ENCODE results near the gene KRTAP1-5. TPM values are rescaled to one million over a fixed set of nuclear protein-coding genes. Genes with fewer than 3 reads are reported as not detected.

KRTAP1-5 gene, protein sequence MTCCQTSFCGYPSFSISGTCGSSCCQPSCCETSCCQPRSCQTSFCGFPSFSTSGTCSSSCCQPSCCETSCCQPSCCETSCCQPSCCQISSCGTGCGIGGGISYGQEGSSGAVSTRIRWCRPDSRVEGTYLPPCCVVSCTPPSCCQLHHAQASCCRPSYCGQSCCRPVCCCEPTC
- not detected in 2 replicates for total RNA-seq

GRCh38 chr17:41026715-41027471, at the start of gene KRTAP1-5:
TSS of gene KRTAP1-5 (minus strand) at chr17:41027208. CDS start at chr17:41027155, 53 bp downstream.

GRCh38 chr17:41065829-41066624, 39.0 kb upstream of the KRTAP1-5 start, which contains the start of gene KRTAP2-4:
TSS of gene KRTAP2-4 (minus strand) at chr17:41065879. CDS start at chr17:41065845, 34 bp downstream.

DNA sequence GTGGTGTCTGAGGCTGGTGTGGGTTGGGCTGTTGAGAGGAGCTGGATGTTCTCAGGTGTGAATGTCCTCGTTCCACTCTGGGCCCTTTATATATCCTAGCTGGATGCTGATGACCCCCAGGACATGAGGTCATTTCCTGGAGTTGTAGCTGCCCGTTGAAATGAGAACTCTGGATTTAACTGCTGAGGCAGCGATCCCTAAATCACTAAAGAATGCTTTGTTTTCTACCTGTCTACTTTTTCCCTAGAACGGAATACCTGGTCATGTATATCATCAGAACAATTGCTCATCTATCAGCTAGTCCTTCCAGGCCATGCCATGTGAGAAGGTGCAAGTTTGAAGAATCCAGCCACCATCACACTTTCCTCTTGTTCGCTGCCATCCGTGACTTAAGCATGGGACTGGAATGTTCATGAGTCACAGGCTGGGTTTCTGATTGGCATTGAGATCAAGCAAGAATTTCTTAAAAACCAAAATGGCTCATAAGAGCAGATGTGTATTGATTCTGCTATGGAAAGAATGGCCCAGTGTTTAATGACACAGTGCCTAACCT, 33.1 kb upstream of the KRTAP1-5 start, which contains the start of gene KRTAP2-3:
KRTAP2-3 (minus strand) TSS at position 63 of the 553 bp plus-strand sequence. CDS start 64 bp downstream, outside the sequence.

DNA sequence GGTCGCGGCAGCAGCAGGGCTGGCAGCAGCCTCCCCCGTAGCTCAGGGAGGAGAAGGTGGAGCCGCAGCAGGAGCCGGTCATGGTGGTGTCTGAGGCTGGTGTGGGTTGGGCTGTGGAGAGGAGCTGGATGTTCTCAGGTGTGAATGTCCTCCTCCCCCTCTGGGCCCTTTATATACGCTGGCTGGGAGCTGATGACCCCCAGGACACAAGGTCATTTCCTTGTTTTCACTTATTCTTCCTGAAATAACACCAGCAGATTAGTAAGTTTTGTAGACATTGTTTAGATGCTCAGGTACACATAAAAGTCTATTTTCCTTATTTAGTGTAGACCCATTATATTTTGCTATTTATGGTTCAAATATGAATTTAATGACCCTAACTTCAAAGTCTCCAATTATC, 28.1 kb upstream of the KRTAP1-5 start, which contains the start of gene KRTAP2-2:
KRTAP2-2 (minus strand) TSS at position 101 of the 400 bp plus-strand sequence; CDS start at position 82, 19 bp downstream.

GRCh38 chr17:41046735-41047465, 19.9 kb upstream of the KRTAP1-5 start, which contains the start of gene KRTAP2-1:
TSS of gene KRTAP2-1 (minus strand) at chr17:41047316. CDS start at chr17:41047267, 49 bp downstream.

GRCh38 chr17:41040783-41041571, 14.0 kb upstream of the KRTAP1-5 start, which contains the start of gene KRTAP1-1:
TSS of gene KRTAP1-1 (minus strand) at chr17:41041450. CDS start at chr17:41041397, 53 bp downstream.

GRCh38 chr17:41034346-41034935, 7.4 kb upstream of the KRTAP1-5 start, which contains the start of gene KRTAP1-3:
TSS of gene KRTAP1-3 (minus strand) at chr17:41034874. CDS start at chr17:41034821, 53 bp downstream.

GRCh38 chr17:41029633-41030245, 2.7 kb upstream of the KRTAP1-5 start, which contains the start of gene KRTAP1-4:
TSS of gene KRTAP1-4 (minus strand) at chr17:41030195. CDS start at chr17:41030078, 117 bp downstream.

GRCh38 chr17:41008811-41009210, 18.2 kb downstream of the KRTAP1-5 start, which contains the start of gene KRTAP3-1:
TSS of gene KRTAP3-1 (minus strand) at chr17:41009128. CDS start at chr17:41009074, 54 bp downstream.

DNA sequence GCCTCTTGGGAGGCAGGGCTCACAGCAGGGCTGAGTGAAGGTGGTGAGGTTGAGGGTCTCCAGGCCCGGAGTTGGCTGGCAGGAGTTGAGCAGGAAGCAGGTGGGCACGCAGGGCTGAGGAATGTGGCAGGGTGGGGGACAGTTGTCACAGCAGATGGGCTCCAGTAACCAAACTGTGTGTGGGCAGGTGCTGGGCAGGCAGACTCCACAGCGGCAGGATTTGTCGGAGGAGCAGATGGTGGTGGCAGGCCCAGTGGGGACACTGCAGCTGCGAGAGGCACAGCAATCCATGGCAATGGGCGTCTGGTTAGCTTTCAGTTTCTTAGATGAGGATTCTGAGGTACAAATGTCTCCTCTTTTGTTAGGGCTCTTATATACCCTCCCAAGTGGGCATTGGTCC, 27.4 kb downstream of the KRTAP1-5 start, which contains the start of gene KRTAP3-2:
KRTAP3-2 (minus strand) TSS at position 344 of the 400 bp plus-strand sequence; CDS start at position 291, 53 bp downstream.

GRCh38 chr17:40993839-40994238, 33.2 kb downstream of the KRTAP1-5 start, which contains the start of gene KRTAP3-3:
TSS of gene KRTAP3-3 (minus strand) at chr17:40994164. CDS start at chr17:40994097, 67 bp downstream.

DNA sequence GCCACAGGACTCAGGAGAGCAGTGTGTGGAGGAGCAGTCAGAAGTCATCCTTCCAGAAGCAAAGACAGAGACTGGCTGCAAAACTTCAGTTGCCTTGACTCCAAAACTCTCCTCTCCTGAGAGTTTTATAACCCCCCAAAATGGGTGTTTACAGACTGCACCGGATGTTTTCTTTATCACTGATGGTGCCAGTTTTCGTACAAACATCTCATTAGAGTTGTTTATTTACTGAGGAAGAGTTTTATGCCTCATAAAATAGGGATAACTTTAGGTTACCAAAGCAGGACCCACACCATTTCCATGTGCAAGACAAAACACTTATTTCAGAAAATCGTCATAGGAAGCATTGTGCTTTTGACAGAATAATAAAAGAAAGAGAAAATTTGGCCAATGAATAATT, 42.8 kb downstream of the KRTAP1-5 start, which contains the start of gene KRT40:
KRT40 (minus strand) TSS at position 101 of the 400 bp plus-strand sequence; CDS start at position 48, 53 bp downstream.

Other genes with a start within 250 kb of the KRTAP1-5 start
- not detected in 2 replicates for gene KRT27, start 244.7 kb downstream of the KRTAP1-5 start, total RNA-seq
- gene KRT28, start 227.2 kb downstream of the KRTAP1-5 start, total RNA-seq = not detected in 2 replicates
- 2.7 and 4.0 TPM in 2 replicates for gene KRT10, start 204.6 kb downstream of the KRTAP1-5 start, total RNA-seq
- not detected in 2 replicates for gene KRT12, start 160.0 kb downstream of the KRTAP1-5 start, total RNA-seq
- gene KRT20, start 142.0 kb downstream of the KRTAP1-5 start, total RNA-seq = not detected in 2 replicates
- not detected in 2 replicates for gene KRT23, start 89.6 kb downstream of the KRTAP1-5 start, total RNA-seq
- gene KRT39, start 60.3 kb downstream of the KRTAP1-5 start, total RNA-seq = not detected in 2 replicates
- gene KRT40, start 42.9 kb downstream of the KRTAP1-5 start, total RNA-seq = not detected in 2 replicates
- gene KRTAP3-3, start 33.0 kb downstream of the KRTAP1-5 start, total RNA-seq = not detected in 2 replicates
- gene KRTAP3-2, start 27.3 kb downstream of the KRTAP1-5 start, total RNA-seq = not detected in 2 replicates
- not detected in 2 replicates for gene KRTAP3-1, start 18.1 kb downstream of the KRTAP1-5 start, total RNA-seq
- gene KRTAP1-4, start 3.0 kb upstream of the KRTAP1-5 start, total RNA-seq = not detected in 2 replicates
- gene KRTAP1-3, start 7.7 kb upstream of the KRTAP1-5 start, total RNA-seq = not detected in 2 replicates
- not detected in 2 replicates for gene KRTAP1-1, start 14.2 kb upstream of the KRTAP1-5 start, total RNA-seq
- gene KRTAP2-1, start 20.1 kb upstream of the KRTAP1-5 start, total RNA-seq = not detected in 2 replicates
- gene KRTAP2-2, start 28.0 kb upstream of the KRTAP1-5 start, total RNA-seq = not detected in 2 replicates
- not detected in 2 replicates for gene KRTAP2-3, start 32.9 kb upstream of the KRTAP1-5 start, total RNA-seq
- not detected in 2 replicates for gene KRTAP2-4, start 38.7 kb upstream of the KRTAP1-5 start, total RNA-seq
- not detected in 2 replicates for gene KRTAP4-7, start 56.9 kb upstream of the KRTAP1-5 start, total RNA-seq
- gene KRTAP4-8, start 70.9 kb upstream of the KRTAP1-5 start, total RNA-seq = not detected in 2 replicates
- gene KRTAP4-16, start 75.0 kb upstream of the KRTAP1-5 start, total RNA-seq = not detected in 2 replicates
- not detected in 2 replicates for gene KRTAP4-9, start 78.2 kb upstream of the KRTAP1-5 start, total RNA-seq
- not detected in 2 replicates for gene KRTAP4-11, start 91.2 kb upstream of the KRTAP1-5 start, total RNA-seq
- gene KRTAP4-12, start 97.0 kb upstream of the KRTAP1-5 start, total RNA-seq = not detected in 2 replicates
- not detected in 2 replicates for gene KRTAP4-6, start 113.3 kb upstream of the KRTAP1-5 start, total RNA-seq
- not detected in 2 replicates for gene KRTAP4-5, start 122.6 kb upstream of the KRTAP1-5 start, total RNA-seq
- gene KRTAP4-4, start 133.5 kb upstream of the KRTAP1-5 start, total RNA-seq = not detected in 2 replicates
- not detected in 2 replicates for gene KRTAP4-3, start 141.0 kb upstream of the KRTAP1-5 start, total RNA-seq
- gene KRTAP4-2, start 151.0 kb upstream of the KRTAP1-5 start, total RNA-seq = not detected in 2 replicates
- not detected in 2 replicates for gene KRTAP4-1, start 157.7 kb upstream of the KRTAP1-5 start, total RNA-seq
- gene KRTAP9-1, start 162.7 kb upstream of the KRTAP1-5 start, total RNA-seq = not detected in 2 replicates
- gene KRTAP9-2, start 199.4 kb upstream of the KRTAP1-5 start, total RNA-seq = not detected in 2 replicates
- not detected in 2 replicates for gene KRTAP9-3, start 205.2 kb upstream of the KRTAP1-5 start, total RNA-seq
- gene KRTAP9-8, start 210.8 kb upstream of the KRTAP1-5 start, total RNA-seq = not detected in 2 replicates
- not detected in 2 replicates for gene KRTAP9-4, start 222.5 kb upstream of the KRTAP1-5 start, total RNA-seq
- not detected in 2 replicates for gene KRTAP9-9, start 228.2 kb upstream of the KRTAP1-5 start, total RNA-seq
- gene KRTAP9-6, start 238.2 kb upstream of the KRTAP1-5 start, total RNA-seq = not detected in 2 replicates
- gene KRTAP9-7, start 248.5 kb upstream of the KRTAP1-5 start, total RNA-seq = not detected in 2 replicates